Stomach (tissue), 19 donors: ENCODE data around the gene GAGE12E. TPM values are rescaled to one million over a fixed set of nuclear protein-coding genes. Genes with fewer than 3 reads are reported as not detected.
"Not testable (repeated sequence)": the region's sequence is repeated elsewhere in the genome, so short reads cannot be mapped to it uniquely, and the experiment has no call there.

ENCODE experiments used
- DNase-seq, 2 donors: peaks; one replicate each; pipeline versions ENCODE4 v3.0.0 to v3.0.0-alpha.2; 2013 to 2019
- H3K27ac ChIP-seq, 5 donors: fragments of 200-600 bp in 4 of 5; sonication (generic) in 4 of 5; one replicate each; pipeline ENCODE4 v1.5.1; 2013 to 2019; ENCODE audit warnings: mild to moderate bottlenecking in 1 of 5, moderate library complexity in 1 of 5
- H3K27me3 ChIP-seq, 3 donors: fragments of 200-600 bp; sonication (generic); one replicate each; pipeline ENCODE4 v1.5.1; 2017 to 2019; ENCODE audit warnings: mixed run types in 1 of 3
- H3K36me3 ChIP-seq, 4 donors: fragments of 200-600 bp; sonication (generic); 1 replicate in 3 of 4; 2 replicates in 1 of 4; pipeline ENCODE4 v1.5.1; 2016 to 2019
- H3K4me1 ChIP-seq, 4 donors: fragments of 200-600 bp; sonication (generic); one replicate each; pipeline ENCODE4 v1.5.1; 2016 to 2019
- H3K4me3 ChIP-seq, 4 donors: fragments of 200-600 bp; sonication (generic) in 3 of 4; one replicate each; pipeline ENCODE4 v1.5.1; 2016 to 2019; ENCODE audit warnings: mild to moderate bottlenecking in 1 of 4
- H3K9me3 ChIP-seq, 4 donors: fragments of 200-600 bp; sonication (generic); one replicate each; pipeline ENCODE4 v1.5.1; 2016 to 2019
- WGBS, 5 donors: extraction: QIAGEN DNeasy Blood & Tissue Kit in 3 of 5; methylation state at CpG; one replicate each; pipeline versions ENCODE4 v1.1.5 to v1.1.7; 2013 to 2018; 5-methylcytosine and 5-hydroxymethylcytosine counted together
- intact Hi-C: fragments of 100-400 bp; cut with DNase I; formaldehyde crosslinking; loops from one replicate; pipeline ENCODE4 v1.15.1; 2023; ENCODE audit warnings: low total_unique reads
- long read RNA-seq, 10 donors: transcript quantifications; one replicate each; lab custom pipeline, GENCODE V29; 2026
- polyA plus RNA-seq, 3 donors: library from polyadenylated mRNA; stranded (reverse); fragments of 200-250 nt; gene quantifications; one replicate each; pipeline ENCODE4 v1.2.3, GENCODE V29; 2013
- total RNA-seq, 5 donors: library from RNA; depleted of rRNA; stranded (reverse); fragments of >200 nt; gene quantifications; one replicate each; pipeline versions ENCODE4 v1.1.0 to v1.2.3, GENCODE V29; 2014 to 2016
- donor health status: healthy with polysubstance abuse.
- donor health status: Bipolar disorder and iron deficiency.
- donor health status: healthy.

GAGE12E gene, protein sequence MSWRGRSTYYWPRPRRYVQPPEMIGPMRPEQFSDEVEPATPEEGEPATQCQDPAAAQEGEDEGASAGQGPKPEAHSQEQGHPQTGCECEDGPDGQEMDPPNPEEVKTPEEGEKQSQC
- total RNA-seq (not detected), polyA plus RNA-seq (not detected)
- long read RNA-seq, donor 1: 0 reads
- long read RNA-seq, donor 2: 0 reads
- long read RNA-seq, donor 3: 0 reads
- long read RNA-seq, donor 4: 0 reads
- long read RNA-seq, donor 5: 0 reads
- long read RNA-seq, donor 6: 0 reads
- long read RNA-seq, donor 7: 0 reads
- long read RNA-seq, donor 8: 0 reads
- long read RNA-seq, donor 9: 0 reads
- long read RNA-seq, donor 10: 0 reads

DNA sequence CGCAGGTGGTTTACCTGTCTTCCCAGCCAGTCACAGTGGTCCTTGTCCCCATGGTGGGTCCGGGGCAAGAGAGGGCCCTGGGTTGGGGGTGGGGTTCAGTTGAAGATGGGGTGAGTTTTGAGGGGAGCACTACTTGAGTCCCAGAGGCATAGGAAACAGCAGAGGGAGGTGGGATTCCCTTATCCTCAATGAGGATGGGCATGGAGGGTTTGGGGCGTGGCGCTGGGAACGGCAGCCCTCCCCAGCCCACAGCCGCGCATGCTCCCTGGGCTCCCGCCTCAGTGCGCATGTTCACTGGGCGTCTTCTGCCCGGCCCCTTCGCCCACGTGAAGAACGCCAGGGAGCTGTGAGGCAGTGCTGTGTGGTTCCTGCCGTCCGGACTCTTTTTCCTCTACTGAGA is at the start of gene GAGE12E:
Gene GAGE12E (plus strand): TSS at position 301 of the 400 bp plus-strand sequence. CDS start 1,155 bp downstream, outside the sequence.
- intact Hi-C loops, H3K9me3 ChIP-seq, H3K4me3 ChIP-seq, H3K27ac ChIP-seq, H3K27me3 ChIP-seq, H3K4me1 ChIP-seq, DNase-seq, H3K36me3 ChIP-seq: not testable (repeated sequence)
- no CpG with 5 or more reads among the region's 16 CpGs for WGBS, 5 donors

DNA sequence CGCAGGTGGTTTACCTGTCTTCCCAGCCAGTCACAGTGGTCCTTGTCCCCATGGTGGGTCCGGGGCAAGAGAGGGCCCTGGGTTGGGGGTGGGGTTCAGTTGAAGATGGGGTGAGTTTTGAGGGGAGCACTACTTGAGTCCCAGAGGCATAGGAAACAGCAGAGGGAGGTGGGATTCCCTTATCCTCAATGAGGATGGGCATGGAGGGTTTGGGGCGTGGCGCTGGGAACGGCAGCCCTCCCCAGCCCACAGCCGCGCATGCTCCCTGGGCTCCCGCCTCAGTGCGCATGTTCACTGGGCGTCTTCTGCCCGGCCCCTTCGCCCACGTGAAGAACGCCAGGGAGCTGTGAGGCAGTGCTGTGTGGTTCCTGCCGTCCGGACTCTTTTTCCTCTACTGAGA is 19.2 kb upstream of the GAGE12E start, which contains the start of gene GAGE12C:
Gene GAGE12C (plus strand): TSS at position 301 of the 400 bp plus-strand sequence. CDS start 1,155 bp downstream, outside the sequence.
- intact Hi-C loops, DNase-seq, H3K9me3 ChIP-seq, H3K36me3 ChIP-seq, H3K4me3 ChIP-seq, H3K4me1 ChIP-seq, H3K27ac ChIP-seq, H3K27me3 ChIP-seq: not testable (repeated sequence)
- WGBS, 5 donors: no CpG with 5 or more reads among the region's 16 CpGs

GRCh38 chrX:49541433-49541832 is 9.7 kb upstream of the GAGE12E start, which contains the start of gene GAGE12D:
Gene GAGE12D, plus strand, starts transcription at chrX:49541733. Its CDS starts 1,155 bp downstream, at chrX:49542888.
- H3K27me3 ChIP-seq, H3K27ac ChIP-seq, DNase-seq, H3K4me1 ChIP-seq, H3K4me3 ChIP-seq, intact Hi-C loops, H3K9me3 ChIP-seq, H3K36me3 ChIP-seq: not testable (repeated sequence)
- WGBS, 5 donors: no CpG with 5 or more reads among the region's 16 CpGs

DNA sequence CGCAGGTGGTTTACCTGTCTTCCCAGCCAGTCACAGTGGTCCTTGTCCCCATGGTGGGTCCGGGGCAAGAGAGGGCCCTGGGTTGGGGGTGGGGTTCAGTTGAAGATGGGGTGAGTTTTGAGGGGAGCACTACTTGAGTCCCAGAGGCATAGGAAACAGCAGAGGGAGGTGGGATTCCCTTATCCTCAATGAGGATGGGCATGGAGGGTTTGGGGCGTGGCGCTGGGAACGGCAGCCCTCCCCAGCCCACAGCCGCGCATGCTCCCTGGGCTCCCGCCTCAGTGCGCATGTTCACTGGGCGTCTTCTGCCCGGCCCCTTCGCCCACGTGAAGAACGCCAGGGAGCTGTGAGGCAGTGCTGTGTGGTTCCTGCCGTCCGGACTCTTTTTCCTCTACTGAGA is 9.5 kb downstream of the GAGE12E start, which contains the start of gene GAGE12F:
Gene GAGE12F (plus strand): TSS at position 301 of the 400 bp plus-strand sequence. CDS start 1,155 bp downstream, outside the sequence.
- H3K27me3 ChIP-seq, intact Hi-C loops, DNase-seq, H3K27ac ChIP-seq, H3K9me3 ChIP-seq, H3K4me1 ChIP-seq, H3K36me3 ChIP-seq, H3K4me3 ChIP-seq: not testable (repeated sequence)
- no CpG with 5 or more reads among the region's 16 CpGs for whole genome bisulfite sequencing, 5 donors

GRCh38 chrX:49568728-49569127 is 17.6 kb downstream of the GAGE12E start:
- 85% methylated on average over 4 of the region's 11 CpGs; no CpG with 5 or more reads in 4 of the 5 donors for WGBS, 5 donors
- H3K27ac ChIP-seq, H3K4me1 ChIP-seq, H3K9me3 ChIP-seq, H3K36me3 ChIP-seq, H3K4me3 ChIP-seq, intact Hi-C loops, H3K27me3 ChIP-seq, DNase-seq: not testable (repeated sequence)

- intact Hi-C loops: not testable (repeated sequence)
- WGBS, 5 donors: 91 to 97% methylated on average over 9 of the region's 13 CpGs; no CpG with 5 or more reads in 3 of the 5 donors
Measured at GRCh38 chrX:49569152-49569551, 18.1 kb downstream of the GAGE12E start.

DNA sequence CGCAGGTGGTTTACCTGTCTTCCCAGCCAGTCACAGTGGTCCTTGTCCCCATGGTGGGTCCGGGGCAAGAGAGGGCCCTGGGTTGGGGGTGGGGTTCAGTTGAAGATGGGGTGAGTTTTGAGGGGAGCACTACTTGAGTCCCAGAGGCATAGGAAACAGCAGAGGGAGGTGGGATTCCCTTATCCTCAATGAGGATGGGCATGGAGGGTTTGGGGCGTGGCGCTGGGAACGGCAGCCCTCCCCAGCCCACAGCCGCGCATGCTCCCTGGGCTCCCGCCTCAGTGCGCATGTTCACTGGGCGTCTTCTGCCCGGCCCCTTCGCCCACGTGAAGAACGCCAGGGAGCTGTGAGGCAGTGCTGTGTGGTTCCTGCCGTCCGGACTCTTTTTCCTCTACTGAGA is 19.0 kb downstream of the GAGE12E start, which contains the start of gene GAGE12G:
Gene GAGE12G (plus strand): TSS at position 301 of the 400 bp plus-strand sequence. CDS start 1,155 bp downstream, outside the sequence.
- H3K36me3 ChIP-seq, H3K9me3 ChIP-seq, intact Hi-C loops, DNase-seq, H3K4me1 ChIP-seq, H3K27ac ChIP-seq, H3K4me3 ChIP-seq, H3K27me3 ChIP-seq: not testable (repeated sequence)
- WGBS, 5 donors: no CpG with 5 or more reads among the region's 16 CpGs

More at GRCh38 chrX:49569152-49569551, 18.1 kb downstream of the GAGE12E start:
- H3K27ac ChIP-seq, DNase-seq, H3K9me3 ChIP-seq, H3K4me1 ChIP-seq, H3K4me3 ChIP-seq, H3K27me3 ChIP-seq, H3K36me3 ChIP-seq: not testable (repeated sequence)

- H3K36me3 ChIP-seq, DNase-seq, H3K27me3 ChIP-seq, H3K4me3 ChIP-seq, H3K9me3 ChIP-seq, H3K27ac ChIP-seq, intact Hi-C loops, H3K4me1 ChIP-seq: not testable (repeated sequence)
- WGBS, 5 donors: no CpG with 5 or more reads among the region's 16 CpGs
Measured at GRCh38 chrX:49579649-49580048, 28.6 kb downstream of the GAGE12E start, which contains the start of gene GAGE12H. Gene GAGE12H, plus strand, starts transcription at chrX:49579949. Its CDS starts 1,155 bp downstream, at chrX:49581104.

DNA sequence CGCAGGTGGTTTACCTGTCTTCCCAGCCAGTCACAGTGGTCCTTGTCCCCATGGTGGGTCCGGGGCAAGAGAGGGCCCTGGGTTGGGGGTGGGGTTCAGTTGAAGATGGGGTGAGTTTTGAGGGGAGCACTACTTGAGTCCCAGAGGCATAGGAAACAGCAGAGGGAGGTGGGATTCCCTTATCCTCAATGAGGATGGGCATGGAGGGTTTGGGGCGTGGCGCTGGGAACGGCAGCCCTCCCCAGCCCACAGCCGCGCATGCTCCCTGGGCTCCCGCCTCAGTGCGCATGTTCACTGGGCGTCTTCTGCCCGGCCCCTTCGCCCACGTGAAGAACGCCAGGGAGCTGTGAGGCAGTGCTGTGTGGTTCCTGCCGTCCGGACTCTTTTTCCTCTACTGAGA is 38.1 kb downstream of the GAGE12E start, which contains the start of gene GAGE2A:
Gene GAGE2A (plus strand): TSS at position 301 of the 400 bp plus-strand sequence. CDS start 1,155 bp downstream, outside the sequence.
- H3K9me3 ChIP-seq, H3K27me3 ChIP-seq, DNase-seq, H3K4me3 ChIP-seq, intact Hi-C loops, H3K4me1 ChIP-seq, H3K36me3 ChIP-seq, H3K27ac ChIP-seq: not testable (repeated sequence)
- no CpG with 5 or more reads among the region's 16 CpGs for WGBS, 5 donors

- 90 to 94% (median 92%) methylated on average over 21 to 32 of the region's 37 CpGs for WGBS, 5 donors
- H3K4me3 ChIP-seq, H3K27ac ChIP-seq, H3K36me3 ChIP-seq, H3K4me1 ChIP-seq, intact Hi-C loops, H3K27me3 ChIP-seq, H3K9me3 ChIP-seq: not testable (repeated sequence)
- peak; percentile 16 to 41 for DNase-seq
Measured at GRCh38 chrX:49589769-49590478, 38.8 kb downstream of the GAGE12E start.

DNA sequence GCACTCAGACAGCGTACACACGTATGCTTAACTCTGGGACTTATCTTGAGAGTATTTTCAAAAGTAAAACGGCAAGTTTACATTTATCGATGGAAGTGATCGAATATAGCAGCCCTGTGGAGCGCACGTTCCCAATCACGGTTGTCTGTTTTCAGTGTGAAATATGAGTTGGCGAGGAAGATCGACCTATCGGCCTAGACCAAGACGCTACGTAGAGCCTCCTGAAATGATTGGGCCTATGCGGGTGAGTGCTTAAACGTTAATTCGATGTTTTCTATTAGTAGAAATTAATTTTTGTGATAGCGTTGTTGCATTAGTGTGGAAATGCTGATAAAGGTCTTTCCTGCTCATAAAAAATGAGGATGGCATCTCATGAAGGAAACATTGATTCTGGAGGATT is 39.4 kb downstream of the GAGE12E start:
- H3K9me3 ChIP-seq, H3K36me3 ChIP-seq, H3K4me3 ChIP-seq, H3K4me1 ChIP-seq, H3K27ac ChIP-seq, H3K27me3 ChIP-seq, intact Hi-C loops, DNase-seq: not testable (repeated sequence)
- 87 to 94% (median 91%) methylated on average over 10 to 15 of the region's 17 CpGs for WGBS, 5 donors
